22Rv1 (cell line): ENCODE results near the gene CCT6A.
A peak's percentile ranks its signal among the peaks of the same experiment; 100 is the strongest.

Source experiments
- H3K27ac ChIP-seq: fragments of 450-650 bp; 2 replicates; pipeline ENCODE4 v1.5.1; 2017
- ZFX ChIP-seq: fragments of 450-650 bp; IDR thresholded peaks from 2 replicates; pipeline ENCODE4 v1.6.1; 2017; ENCODE audit warnings: antibody characterized with exemption, borderline replicate concordance
- TF ChIP-seq, protein P1 (sequence below): fragments of 450-650 bp; IDR thresholded peaks from 2 replicates; pipeline ENCODE4 v1.5.1; 2017; ENCODE audit warnings: mild to moderate bottlenecking

The CCT6A gene

DNA sequence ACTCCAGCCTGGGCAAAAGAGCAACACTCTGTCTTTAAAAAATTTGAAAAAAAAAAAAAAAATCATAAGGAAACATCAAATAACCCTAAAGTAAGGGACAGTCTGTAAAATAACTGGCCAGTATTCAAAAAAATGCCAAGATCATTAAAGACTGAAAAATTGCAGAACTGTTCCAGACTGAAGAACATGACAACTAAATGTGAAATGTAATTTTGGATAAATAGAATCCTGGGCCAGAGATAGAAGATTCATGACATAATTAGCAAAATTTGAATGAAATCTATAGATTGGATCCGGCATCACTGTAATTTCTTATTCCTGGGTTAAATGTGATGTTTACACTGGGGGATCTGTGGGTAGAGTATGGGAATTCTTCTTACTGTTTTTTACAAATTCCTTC is 3.3 kb upstream of the CCT6A start:
- no peak for TF ChIP-seq ZFX
- TF ChIP-seq, protein P1, sequence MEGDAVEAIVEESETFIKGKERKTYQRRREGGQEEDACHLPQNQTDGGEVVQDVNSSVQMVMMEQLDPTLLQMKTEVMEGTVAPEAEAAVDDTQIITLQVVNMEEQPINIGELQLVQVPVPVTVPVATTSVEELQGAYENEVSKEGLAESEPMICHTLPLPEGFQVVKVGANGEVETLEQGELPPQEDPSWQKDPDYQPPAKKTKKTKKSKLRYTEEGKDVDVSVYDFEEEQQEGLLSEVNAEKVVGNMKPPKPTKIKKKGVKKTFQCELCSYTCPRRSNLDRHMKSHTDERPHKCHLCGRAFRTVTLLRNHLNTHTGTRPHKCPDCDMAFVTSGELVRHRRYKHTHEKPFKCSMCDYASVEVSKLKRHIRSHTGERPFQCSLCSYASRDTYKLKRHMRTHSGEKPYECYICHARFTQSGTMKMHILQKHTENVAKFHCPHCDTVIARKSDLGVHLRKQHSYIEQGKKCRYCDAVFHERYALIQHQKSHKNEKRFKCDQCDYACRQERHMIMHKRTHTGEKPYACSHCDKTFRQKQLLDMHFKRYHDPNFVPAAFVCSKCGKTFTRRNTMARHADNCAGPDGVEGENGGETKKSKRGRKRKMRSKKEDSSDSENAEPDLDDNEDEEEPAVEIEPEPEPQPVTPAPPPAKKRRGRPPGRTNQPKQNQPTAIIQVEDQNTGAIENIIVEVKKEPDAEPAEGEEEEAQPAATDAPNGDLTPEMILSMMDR = no peak
- peak overlapping the region; percentile 90 for H3K27ac ChIP-seq

GRCh38 chr7:56048763-56049162 is 2.8 kb upstream of the CCT6A start:
- TF ChIP-seq, protein P1 = 0 out of 2 replicates have a peak, but pooled peaks have one; percentile 15
- H3K27ac ChIP-seq = peak overlapping the region; percentile 90

- TF ChIP-seq, protein P1 = no peak
- no peak for TF ChIP-seq ZFX
- peak overlapping the region; percentile 90 for H3K27ac ChIP-seq
Observed at GRCh38 chr7:56051053-56051338, 569 bp upstream of the CCT6A start.

DNA sequence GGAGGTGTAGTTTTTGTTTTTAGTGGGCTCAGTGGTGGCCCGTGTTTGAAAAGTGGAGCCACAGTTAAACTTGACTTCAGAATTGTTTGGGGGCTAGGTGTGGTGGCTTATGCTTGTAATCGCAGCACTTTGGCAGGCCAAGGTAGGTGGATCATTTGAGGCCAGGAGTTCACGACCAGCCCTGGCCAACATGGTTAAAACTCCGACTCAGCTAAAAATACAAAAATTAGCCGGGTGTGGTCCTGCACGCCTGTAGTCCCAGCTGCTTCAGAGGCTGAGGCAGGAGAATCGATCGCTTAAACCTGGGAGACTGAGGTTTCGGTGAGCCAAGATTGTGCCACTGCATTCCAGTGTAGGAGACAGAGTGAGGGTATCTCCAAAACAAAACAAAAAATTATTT is 1.8 kb downstream of the CCT6A start:
- peak overlapping the region; percentile 90; the same call in 1 of the 2 replicates for H3K27ac ChIP-seq
- TF ChIP-seq ZFX = no peak
- TF ChIP-seq, protein P1 = no peak

DNA sequence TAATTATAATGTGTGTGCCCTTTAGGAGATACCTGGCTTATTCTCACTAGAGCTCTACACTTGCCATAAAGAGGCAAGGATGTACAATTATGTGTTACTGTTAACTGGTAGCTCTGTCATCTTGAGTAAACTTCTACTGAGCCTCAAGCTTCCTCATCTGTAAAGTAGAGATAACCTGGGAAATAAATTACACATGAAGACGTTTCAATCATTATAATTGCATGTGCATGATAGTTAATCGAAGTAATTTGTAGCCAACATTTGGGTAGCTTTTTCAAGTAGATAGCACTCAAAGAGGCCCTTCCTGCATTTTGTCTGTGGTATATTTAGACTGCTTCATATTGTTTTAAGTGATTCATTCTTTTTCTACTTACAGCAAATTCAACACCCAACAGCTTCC is 2.4 kb downstream of the CCT6A start:
- TF ChIP-seq ZFX = no peak
- TF ChIP-seq, protein P1 = no peak
- H3K27ac ChIP-seq = 0 out of 2 replicates have a peak overlapping the region, but pooled peaks have one; percentile 90

DNA sequence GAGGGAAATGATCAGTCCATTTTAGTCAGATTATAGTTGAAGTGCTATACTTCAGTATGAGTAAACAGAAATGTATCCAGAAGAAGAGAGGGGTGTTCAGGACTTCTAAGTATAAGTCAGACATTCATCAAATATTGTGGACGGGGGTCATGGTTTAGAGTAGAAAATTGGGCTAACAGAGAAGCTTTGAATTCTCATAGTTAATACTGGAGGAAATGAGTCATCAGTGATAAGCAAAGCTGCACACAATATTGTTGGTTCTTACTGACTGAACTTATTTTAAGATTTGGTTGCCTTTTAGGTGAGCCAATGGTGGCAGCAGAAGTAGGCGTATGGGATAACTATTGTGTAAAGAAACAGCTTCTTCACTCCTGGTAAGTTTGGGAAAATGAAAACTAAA is 10.8 kb downstream of the CCT6A start:
- peak overlapping the region; percentile 93 for H3K27ac ChIP-seq
- TF ChIP-seq, protein P1 = no peak
- no peak for TF ChIP-seq ZFX

DNA sequence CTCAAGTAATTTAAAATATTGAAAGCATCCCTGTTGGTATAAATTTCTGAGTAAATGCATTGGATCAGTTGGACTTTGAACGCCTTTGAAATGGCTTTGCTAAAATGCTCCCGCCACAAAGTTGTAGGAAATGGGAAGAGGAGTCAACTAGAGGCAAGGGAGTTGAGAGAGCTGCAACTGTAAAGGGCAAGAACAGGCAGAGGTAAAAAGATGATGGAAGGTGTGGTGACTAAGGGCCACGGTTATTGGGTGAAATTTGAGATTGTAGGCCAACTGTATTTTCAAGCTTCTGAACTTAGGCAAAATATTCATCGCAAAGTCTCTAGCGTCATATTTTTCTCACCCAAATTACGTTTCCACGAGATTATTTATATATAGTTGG is 11.9 kb downstream of the CCT6A start:
- TF ChIP-seq, protein P1 = no peak
- no peak for TF ChIP-seq ZFX
- peak overlapping the region; percentile 93 for H3K27ac ChIP-seq
